Smooth muscle cell (in vitro differentiated cells): ENCODE measurements around the gene PLA2G4B. TPM values are rescaled to one million over a fixed set of nuclear protein-coding genes. Genes with fewer than 3 reads are reported as not detected.

Source experiments
- DNase-seq: peaks from one replicate; lab custom pipeline; 2025; ENCODE audit not compliant: unreplicated experiment; lab: John Stamatoyannopoulos, UW
- H2AFZ ChIP-seq: fragments of 200-600 bp; sonication (generic); 2 replicates; pipeline ENCODE4 v1.6.0; 2016; ENCODE audit warnings: antibody characterized with exemption, low read depth, mild to moderate bottlenecking
- H3F3A ChIP-seq: fragments of 200-600 bp; sonication (generic); 2 replicates; pipeline ENCODE4 v1.6.0; 2017; ENCODE audit warnings: antibody characterized with exemption, low read depth
- H3K27ac ChIP-seq: fragments of 200-600 bp; sonication (generic); 2 replicates; pipeline ENCODE4 v1.5.1; 2016; ENCODE audit warnings: low read depth, mild to moderate bottlenecking
- H3K27me3 ChIP-seq: fragments of 200-600 bp; sonication (generic); 2 replicates; pipeline ENCODE4 v1.6.1; 2016; ENCODE audit warnings: low read depth, mild to moderate bottlenecking
- H3K36me3 ChIP-seq: fragments of 200-600 bp; sonication (generic); 2 replicates; pipeline ENCODE4 v1.5.1; 2016; ENCODE audit warnings: low read depth
- H3K4me1 ChIP-seq: fragments of 200-600 bp; sonication (generic); 2 replicates; pipeline ENCODE4 v1.5.1; 2016; ENCODE audit warnings: low read depth
- H3K4me2 ChIP-seq: fragments of 200-600 bp; sonication (generic); 2 replicates; pipeline ENCODE4 v1.6.0; 2016; ENCODE audit warnings: mild to moderate bottlenecking
- H3K4me3 ChIP-seq: fragments of 200-600 bp; sonication (generic); 2 replicates; pipeline ENCODE4 v1.5.1; 2016; ENCODE audit warnings: mild to moderate bottlenecking
- H3K79me2 ChIP-seq: fragments of 200-600 bp; sonication (generic); 2 replicates; pipeline ENCODE4 v1.6.0; 2016; ENCODE audit warnings: low read depth, mild to moderate bottlenecking
- H3K9ac ChIP-seq: fragments of 200-600 bp; sonication (generic); 2 replicates; pipeline ENCODE4 v1.6.0; 2016; ENCODE audit warnings: low read depth
- H3K9me3 ChIP-seq: fragments of 200-600 bp; sonication (generic); replicated peaks from 2 replicates; pipeline ENCODE4 v1.5.1; 2016; ENCODE audit warnings: low read depth
- H4K20me1 ChIP-seq: fragments of 200-600 bp; sonication (generic); 2 replicates; pipeline ENCODE4 v1.6.0; 2016; ENCODE audit warnings: low read depth
- CTCF ChIP-seq: fragments of 200-600 bp; sonication (generic); IDR thresholded peaks from 2 replicates; pipeline ENCODE4 v1.5.1; 2017; ENCODE audit warnings: borderline replicate concordance, mild to moderate bottlenecking, antibody characterized with exemption; ENCODE audit not compliant: insufficient read depth, poor library complexity, severe bottlenecking
- WGBS: methylation state at CpG from one replicate; pipeline ENCODE4 v1.1.7; 2016; ENCODE audit warnings: low lambda C conversion rate; 5-methylcytosine and 5-hydroxymethylcytosine counted together
- polyA plus RNA-seq: library from polyadenylated mRNA; unstranded; fragments of >200 nt; fragmentation: Nextera tagmentation; extraction: Ambion mirVana; gene quantifications from 2 replicates; pipeline ENCODE4 v1.2.1, GENCODE V29; 2016
- total RNA-seq: library from RNA; depleted of rRNA; stranded (reverse); fragments of >200 nt; gene quantifications from 2 replicates; pipeline ENCODE4 v1.2.3, GENCODE V29; 2014

The PLA2G4B gene
- total and polyA plus RNA-seq, 2 experiments from 2014 or later = 2.2 to 4.2 TPM

- Histone ChIP-seq H3K4me1 (no peaks in the 10 kb centered on the region), H2AFZ (no peak overlapping the region), H3K27me3 (no peaks in the 10 kb centered on the region), H4K20me1 (no peaks in the 10 kb centered on the region), H3K36me3 (no peaks in the 10 kb centered on the region), H3K9ac (no peak overlapping the region), H3K27ac (no peak overlapping the region), H3K9me3 (no peaks in the 10 kb centered on the region), H3K4me3 (no peak overlapping the region), H3K79me2 (no peaks in the 10 kb centered on the region), H3K4me2 (no peak overlapping the region), H3F3A (no peaks in the 10 kb centered on the region)
- DNase-seq = no peak
- TF ChIP-seq CTCF = no peak
- 74% methylated on average over 10 of the region's 10 CpGs for WGBS
These were observed 10.0 kb downstream of the PLA2G4B start for GRCh38 chr15:41848631-41849030.

GRCh38 chr15:41849204-41849603, 10.6 kb downstream of the PLA2G4B start:
- no peak overlapping the region for H3K4me3 ChIP-seq
- DNase-seq = no peak
- no peaks in the 10 kb centered on the region for H4K20me1 ChIP-seq
- H3K79me2 ChIP-seq = no peaks in the 10 kb centered on the region
- no peaks in the 10 kb centered on the region for H3K36me3 ChIP-seq
- WGBS = 84% methylated on average over 6 of the region's 6 CpGs
- no peaks in the 10 kb centered on the region for H3K9me3 ChIP-seq
- H3K4me1 ChIP-seq = no peaks in the 10 kb centered on the region
- no peak overlapping the region for H3K9ac ChIP-seq
- no peaks in the 10 kb centered on the region for H3K27me3 ChIP-seq
- H3F3A ChIP-seq = no peaks in the 10 kb centered on the region
- no peak overlapping the region for H3K4me2 ChIP-seq
- H3K27ac ChIP-seq = no peak overlapping the region
- no peak for TF ChIP-seq CTCF
- H2AFZ ChIP-seq = no peak overlapping the region

GRCh38 chr15:41849861-41850260, 11.2 kb downstream of the PLA2G4B start:
- H2AFZ ChIP-seq = no peak overlapping the region
- TF ChIP-seq CTCF = no peak
- no peaks in the 10 kb centered on the region for H3K4me1 ChIP-seq
- WGBS = 81% methylated on average over 8 of the region's 8 CpGs
- no peaks in the 10 kb centered on the region for H3K27me3 ChIP-seq
- H4K20me1 ChIP-seq = no peaks in the 10 kb centered on the region
- H3K9me3 ChIP-seq = no peaks in the 10 kb centered on the region
- H3K4me2 ChIP-seq = no peak overlapping the region
- H3K9ac ChIP-seq = no peak overlapping the region
- no peak overlapping the region for H3K4me3 ChIP-seq
- H3K27ac ChIP-seq = no peak overlapping the region
- H3F3A ChIP-seq = no peaks in the 10 kb centered on the region
- no peak for DNase-seq
- H3K79me2 ChIP-seq = no peaks in the 10 kb centered on the region
- H3K36me3 ChIP-seq = no peaks in the 10 kb centered on the region

- H3K4me3 ChIP-seq = no peak overlapping the region
- no peak for TF ChIP-seq CTCF
- H3K4me2 ChIP-seq = no peak overlapping the region
- no peaks in the 10 kb centered on the region for H4K20me1 ChIP-seq
- WGBS = 91% methylated on average over 16 of the region's 16 CpGs
- no peaks in the 10 kb centered on the region for H3K4me1 ChIP-seq
- H3K9me3 ChIP-seq = no peaks in the 10 kb centered on the region
- no peaks in the 10 kb centered on the region for H3K79me2 ChIP-seq
- no peaks in the 10 kb centered on the region for H3F3A ChIP-seq
- no peak for DNase-seq
- H3K27ac ChIP-seq = no peak overlapping the region
- no peak overlapping the region for H2AFZ ChIP-seq
- H3K36me3 ChIP-seq = no peaks in the 10 kb centered on the region
- no peaks in the 10 kb centered on the region for H3K27me3 ChIP-seq
- H3K9ac ChIP-seq = no peak overlapping the region
These were observed 12.0 kb downstream of the PLA2G4B start for GRCh38 chr15:41850482-41851166.
